Gastroesophageal sphincter (tissue), 2 donors: ENCODE results near the gene OSR1.

Source experiments
- POLR2A ChIP-seq, 2 donors: fragments of 450-650 bp; IDR thresholded peaks; one replicate each; pipeline ENCODE4 v1.6.1; 2017; ENCODE audit warnings: antibody characterized with exemption in 2 of 2, mild to moderate bottlenecking in 2 of 2, moderate library complexity in 1 of 2
- POLR2AphosphoS5 ChIP-seq: sonication (generic); formaldehyde crosslinking; IDR thresholded peaks from one replicate; pipeline ENCODE4 v1.6.1; 2017; ENCODE audit warnings: antibody characterized with exemption

GRCh38 chr2:19360966-19361321, 2.5 kb upstream of the OSR1 start:
- TF ChIP-seq POLR2AphosphoS5 (no peak), POLR2A (IDR thresholded peaks at IDR 0.05) (no peak)
